Occipital lobe (tissue), 2 donors: ENCODE measurements around the gene ALKBH3. TPM values are rescaled to one million over a fixed set of nuclear protein-coding genes. Genes with fewer than 3 reads are reported as not detected.

ENCODE experiments used
- DNase-seq: peaks from one replicate; lab custom pipeline; 2025; lab: John Stamatoyannopoulos, UW
- total RNA-seq: library from RNA; depleted of rRNA; stranded (reverse); fragments of >200 nt; gene quantifications from one replicate; pipeline ENCODE4 v1.2.3, GENCODE V29; 2014

Gene ALKBH3
- total RNA-seq, 1 donor from 2014 or later, result 33.5 TPM

- DNase-seq, result no peak
These were observed 13.9 kb downstream of the ALKBH3 start for GRCh38 chr11:43894546-43894945.

GRCh38 chr11:43895601-43896000, 15.0 kb downstream of the ALKBH3 start:
- DNase-seq, result no peak

- no peak for DNase-seq
These were observed 17.9 kb downstream of the ALKBH3 start for GRCh38 chr11:43898574-43898973.

GRCh38 chr11:43899094-43899493, 18.5 kb downstream of the ALKBH3 start:
- no peak for DNase-seq

GRCh38 chr11:43901551-43901950, 20.9 kb downstream of the ALKBH3 start:
- no peak for DNase-seq

- DNase-seq, result no peak
These were observed 22.4 kb downstream of the ALKBH3 start for GRCh38 chr11:43903078-43903477.

- DNase-seq, result no peak
These were observed 23.3 kb downstream of the ALKBH3 start for GRCh38 chr11:43903969-43904368.

- peak; percentile 12 for DNase-seq
These were observed 24.3 kb downstream of the ALKBH3 start for GRCh38 chr11:43904742-43905535.

GRCh38 chr11:43905813-43906241, 25.2 kb downstream of the ALKBH3 start:
- no peak for DNase-seq

GRCh38 chr11:43907028-43907975, 26.7 kb downstream of the ALKBH3 start:
- DNase-seq, result no peak

- DNase-seq, result no peak
These were observed 27.6 kb downstream of the ALKBH3 start for GRCh38 chr11:43908191-43908590.

GRCh38 chr11:43908683-43909082, 28.1 kb downstream of the ALKBH3 start:
- no peak for DNase-seq

GRCh38 chr11:43913829-43914380, 33.3 kb downstream of the ALKBH3 start:
- DNase-seq, result no peak

- no peak for DNase-seq
These were observed 33.8 kb downstream of the ALKBH3 start for GRCh38 chr11:43914466-43914865.

GRCh38 chr11:43916621-43917020, 36.0 kb downstream of the ALKBH3 start:
- no peak for DNase-seq

- no peak for DNase-seq
These were observed 37.2 kb downstream of the ALKBH3 start for GRCh38 chr11:43917851-43918250.

GRCh38 chr11:43918662-43919061, 38.0 kb downstream of the ALKBH3 start:
- no peak for DNase-seq

- no peak for DNase-seq
These were observed 39.4 kb downstream of the ALKBH3 start for GRCh38 chr11:43919852-43920597.

- DNase-seq, result no peak
These were observed 40.2 kb downstream of the ALKBH3 start for GRCh38 chr11:43920598-43921419.

GRCh38 chr11:43921561-43922294, 41.1 kb downstream of the ALKBH3 start:
- DNase-seq, result no peak
